Measurements from ENCODE around the gene OR9K2. TPM values are rescaled to one million over a fixed set of nuclear protein-coding genes. Genes with fewer than 3 reads are reported as not detected.

OR9K2 gene
- total RNA-seq, 2 experiments from 2014 or later, result not detected

Other genes starting within 250 kb of the OR9K2 start
- gene TESPA1, start 141.6 kb upstream of the OR9K2 start, total RNA-seq, result 100 to 1,000 TPM in 1 of 2 experiments, 10 to 100 TPM in 1; 81.0 to 107 TPM
- not detected for gene NEUROD4, start 106.4 kb upstream of the OR9K2 start, total RNA-seq
- gene OR10A7, start 94.6 kb downstream of the OR9K2 start, total RNA-seq, result not detected
- gene OR6C74, start 118.2 kb downstream of the OR9K2 start, total RNA-seq, result not detected
- not detected for gene OR6C6, start 170.2 kb downstream of the OR9K2 start, total RNA-seq
- not detected for gene OR6C1, start 187.9 kb downstream of the OR9K2 start, total RNA-seq
- gene OR6C3, start 204.3 kb downstream of the OR9K2 start, total RNA-seq, result not detected
- not detected for gene OR6C75, start 236.6 kb downstream of the OR9K2 start, total RNA-seq